HG03354 (cell line): ENCODE data around the gene MANBA.
"Not testable (repeated sequence)": the region's sequence is repeated elsewhere in the genome, so short reads cannot be mapped to it uniquely, and the experiment has no call there.

ENCODE experiments used
- ATAC-seq: cut with Tn5 transposase; IDR thresholded peaks from one replicate; pipeline ENCODE4 v1.9.1; 2021; ENCODE audit warnings: mild to moderate bottlenecking; ENCODE audit not compliant: unreplicated experiment, poor library complexity, severe bottlenecking

The MANBA gene

GRCh38 chr4:102631616-102632015 is 129.2 kb downstream of the MANBA start:
- ATAC-seq = no peak

- ATAC-seq = no peak
Observed at GRCh38 chr4:102629673-102630072, 131.1 kb downstream of the MANBA start.

GRCh38 chr4:102627831-102628523 is 132.8 kb downstream of the MANBA start:
- peak; percentile 39 for ATAC-seq

GRCh38 chr4:102625232-102625930 is 135.4 kb downstream of the MANBA start:
- peak; percentile 88 for ATAC-seq

GRCh38 chr4:102624505-102624904 is 136.3 kb downstream of the MANBA start:
- ATAC-seq = no peak

GRCh38 chr4:102623622-102624021 is 137.1 kb downstream of the MANBA start:
- no peak for ATAC-seq

- ATAC-seq = peak; percentile 73
Observed at GRCh38 chr4:102620697-102621497, 139.9 kb downstream of the MANBA start.

GRCh38 chr4:102619776-102620631 is 140.8 kb downstream of the MANBA start:
- ATAC-seq = peak; percentile 6

GRCh38 chr4:102619021-102619420 is 141.7 kb downstream of the MANBA start:
- ATAC-seq = not testable (repeated sequence)

GRCh38 chr4:102616636-102617035 is 144.1 kb downstream of the MANBA start:
- ATAC-seq = no peak

GRCh38 chr4:102614801-102615200 is 146.0 kb downstream of the MANBA start:
- ATAC-seq = no peak

GRCh38 chr4:102612824-102613366 is 147.9 kb downstream of the MANBA start:
- no peak for ATAC-seq

GRCh38 chr4:102612210-102612609 is 148.6 kb downstream of the MANBA start:
- no peak for ATAC-seq

- ATAC-seq = no peak
Observed at GRCh38 chr4:102610476-102610875, 150.3 kb downstream of the MANBA start.

- peak; percentile 46 for ATAC-seq
Observed at GRCh38 chr4:102610007-102610406, 150.8 kb downstream of the MANBA start.

- no peak for ATAC-seq
Observed at GRCh38 chr4:102608190-102608589, 152.6 kb downstream of the MANBA start.

- no peak for ATAC-seq
Observed at GRCh38 chr4:102606846-102607450, 153.8 kb downstream of the MANBA start.

- no peak for ATAC-seq
Observed at GRCh38 chr4:102606261-102606660, 154.5 kb downstream of the MANBA start.
